HCT116 (cell line): ENCODE data around the gene TMEM91. TPM values are rescaled to one million over a fixed set of nuclear protein-coding genes. Genes with fewer than 3 reads are reported as not detected.

Experiments
- ATAC-seq: fragments of 200-7000 bp; cut with Tn5 transposase; 2 replicates; pipeline ENCODE4 v1.9.1; 2020; ENCODE audit warnings: mild to moderate bottlenecking, moderate library complexity
- BruUV-seq: library from RNA; stranded (reverse); fragments of 400-500 nt; replicated peaks from 2 replicates; lab custom pipeline; 2021; lab: Mats Ljungman, UMichigan
- CTCF ChIA-PET: fragments of 300-600 bp; sonication (Branson Sonifier 250); formaldehyde crosslinking; loops from one replicate; lab custom pipeline; 2021; ENCODE audit warnings: antibody characterized with exemption; lab: Charles Lee
- POLR2A ChIA-PET: fragments of 300-600, 350-600 bp; sonication (Branson Sonifier 250); formaldehyde crosslinking; loops from one replicate; lab custom pipeline; 2021; ENCODE audit warnings: antibody characterized with exemption; lab: Charles Lee
- RAD21 ChIA-PET, 2 experiments: fragments of 300-600 bp; sonication (Branson Sonifier 250); formaldehyde crosslinking; loops; one replicate each; lab custom pipeline; 2023; ENCODE audit warnings: low total read pairs in 2 of 2; ENCODE audit not compliant: uncharacterized antibody in 2 of 2, unreplicated experiment in 2 of 2, low non-redundant PET in 1 of 2; lab: Charles Lee
- DNase-seq: peaks from one replicate; pipeline ENCODE4 v3.0.0-alpha.2; 2010; ENCODE audit warnings: low read depth, low spot score
- H2AFZ ChIP-seq: fragments of 200-600 bp; shearing (Covaris generic), sonication (generic); 2 replicates; pipeline ENCODE4 v1.6.1; 2017; ENCODE audit warnings: low read depth, mixed run types, mixed read lengths, antibody characterized with exemption, low read length; ENCODE audit not compliant: poor library complexity, severe bottlenecking
- H3K27ac ChIP-seq: 2 replicates; pipeline ENCODE4 v1.5.1; 2012; ENCODE audit warnings: low read depth, low read length
- H3K27me3 ChIP-seq: fragments of 200-600 bp; sonication (generic); 2 replicates; pipeline ENCODE4 v1.6.1; 2016; ENCODE audit warnings: mixed run types, low read length, mixed read lengths; ENCODE audit not compliant: insufficient read depth
- H3K36me3 ChIP-seq, 2 experiments: fragments of 200-500 bp in 1 of 2; fragments of 200-600 bp in 1 of 2; sonication (Bioruptor generic) in 1 of 2; sonication (generic) in 1 of 2; 2 replicates each; pipeline versions ENCODE4 v1.5.1 to v1.6.1; 2014 to 2016; ENCODE audit warnings: low read length in 2 of 2, inconsistent platforms in 1 of 2, mixed read lengths in 1 of 2, mixed run types in 1 of 2; ENCODE audit not compliant: insufficient read depth in 2 of 2, control insufficient read depth in 1 of 2
- H3K4me1 ChIP-seq, 2 experiments: fragments of 200-600 bp in 1 of 2; sonication (generic) in 1 of 2; 2 replicates each; pipeline versions ENCODE4 v1.5.1 to v1.6.1; 2012 to 2017; ENCODE audit warnings: low read length in 2 of 2, inconsistent platforms in 1 of 2, mild to moderate bottlenecking in 1 of 2, mixed read lengths in 1 of 2, mixed run types in 1 of 2, moderate library complexity in 1 of 2; ENCODE audit not compliant: insufficient read depth in 2 of 2, control insufficient read depth in 1 of 2
- H3K4me2 ChIP-seq: fragments of 200-600 bp; sonication (generic); 2 replicates; pipeline ENCODE4 v1.6.1; 2017; ENCODE audit warnings: mixed run types, low read length, mixed read lengths
- H3K4me3 ChIP-seq, 2 experiments: fragments of 200-600 bp in 1 of 2; sonication (generic) in 1 of 2; replicated peaks in 1 of 2; 2 replicates each; pipeline ENCODE4 v1.5.1; 2011 to 2016; ENCODE audit warnings: low read length in 2 of 2, control low read depth in 1 of 2, low read depth in 1 of 2, mild to moderate bottlenecking in 1 of 2, mixed read lengths in 1 of 2, mixed run types in 1 of 2
- H3K79me2 ChIP-seq: fragments of 200-600 bp; sonication (generic); 2 replicates; pipeline ENCODE4 v1.6.1; 2017; ENCODE audit warnings: mild to moderate bottlenecking, mixed run types, low read length, moderate library complexity, mixed read lengths; ENCODE audit not compliant: insufficient read depth
- H3K9ac ChIP-seq: fragments of 200-600 bp; sonication (generic); 2 replicates; pipeline ENCODE4 v1.6.1; 2016; ENCODE audit warnings: low read length, mixed read lengths
- H3K9me2 ChIP-seq: fragments of 200-600 bp; sonication (generic), shearing (Covaris generic); 2 replicates; pipeline ENCODE4 v1.6.1; 2017; ENCODE audit warnings: mixed run types, mild to moderate bottlenecking, moderate library complexity; ENCODE audit not compliant: insufficient read depth
- H3K9me3 ChIP-seq, 2 experiments: fragments of 200-500 bp in 1 of 2; fragments of 200-600 bp in 1 of 2; sonication (Bioruptor generic) in 1 of 2; sonication (generic) in 1 of 2; 2 replicates each; pipeline ENCODE4 v1.6.1; 2014 to 2017; ENCODE audit warnings: low read length in 2 of 2, mixed read lengths in 2 of 2, inconsistent platforms in 1 of 2, low read depth in 1 of 2, mild to moderate bottlenecking in 1 of 2, mixed run types in 1 of 2, moderate library complexity in 1 of 2; ENCODE audit not compliant: control insufficient read depth in 1 of 2, insufficient read depth in 1 of 2
- H4K20me1 ChIP-seq: fragments of 200-600 bp; sonication (generic), shearing (Covaris generic); 2 replicates; pipeline ENCODE4 v1.6.1; 2017; ENCODE audit warnings: mixed run types, mild to moderate bottlenecking, moderate library complexity; ENCODE audit not compliant: insufficient read depth
- CBX3 ChIP-seq: IDR thresholded peaks from 2 replicates; pipeline ENCODE4 v1.6.1; 2012; ENCODE audit warnings: low read depth
- CEBPB ChIP-seq: IDR thresholded peaks from 2 replicates; pipeline ENCODE4 v1.6.1; 2012; ENCODE audit warnings: low read depth
- ELF1 ChIP-seq: IDR thresholded peaks from 2 replicates; pipeline ENCODE4 v1.6.1; 2012; ENCODE audit warnings: low read depth, borderline replicate concordance
- EZH2 ChIP-seq: fragments of 200-600 bp; sonication (generic); IDR thresholded peaks from 2 replicates; pipeline ENCODE4 v1.6.1; 2017; ENCODE audit warnings: antibody characterized with exemption, mixed run types
- EZH2phosphoT487 ChIP-seq: fragments of 200-600 bp; IDR thresholded peaks from 2 replicates; pipeline ENCODE4 v1.6.1; 2018; ENCODE audit warnings: antibody characterized with exemption, borderline replicate concordance
- JUND ChIP-seq: IDR thresholded peaks from 2 replicates; pipeline ENCODE4 v1.6.1; 2012
- POLR2A ChIP-seq: IDR thresholded peaks from 2 replicates; pipeline ENCODE4 v1.7.0; 2011; ENCODE audit warnings: borderline replicate concordance; ENCODE audit not compliant: insufficient read depth, insufficient read length; ENCODE audit errors: extremely low read depth
- RAD21 ChIP-seq: IDR thresholded peaks from 2 replicates; pipeline ENCODE4 v1.6.1; 2012; ENCODE audit warnings: low read depth, mild to moderate bottlenecking
- SIN3A ChIP-seq: IDR thresholded peaks from 2 replicates; pipeline ENCODE4 v1.6.1; 2012; ENCODE audit warnings: low read depth
- SRF ChIP-seq: IDR thresholded peaks from 2 replicates; pipeline ENCODE4 v1.6.1; 2012; ENCODE audit warnings: low read depth
- YY1 ChIP-seq: IDR thresholded peaks from 2 replicates; pipeline ENCODE4 v1.6.1; 2011; ENCODE audit warnings: low read length, low read depth, moderate library complexity, mild to moderate bottlenecking; ENCODE audit not compliant: insufficient replicate concordance; ENCODE audit errors: extremely low read depth
- intact Hi-C: fragments of 100-400 bp; cut with micrococcal nuclease; formaldehyde crosslinking; loops from 2 replicates; pipeline ENCODE4 v1.10.0; 2022
- total RNA-seq: library from RNA; stranded (reverse); gene quantifications from one replicate; pipeline ENCODE4 v1.2.1, GENCODE V29; 2021; ENCODE audit not compliant: unreplicated experiment
- TF ChIP-seq, protein P1 (sequence below): IDR thresholded peaks from 2 replicates; pipeline ENCODE4 v1.6.1; 2011; ENCODE audit warnings: mild to moderate bottlenecking, low read length, moderate library complexity; ENCODE audit not compliant: insufficient replicate concordance; ENCODE audit errors: extremely low read depth
- TF ChIP-seq, protein P2 (sequence below): IDR thresholded peaks from 2 replicates; pipeline ENCODE4 v1.6.1; 2012
- TF ChIP-seq, protein P3 (sequence below), 3 experiments: fragments of 200-600 bp in 1 of 3; sonication (generic) in 1 of 3; IDR thresholded peaks in 2 of 3; conservative IDR thresholded peaks in 1 of 3; 2 replicates each; pipeline ENCODE4 v1.5.1; 2012 to 2017; ENCODE audit warnings: low read depth in 2 of 3, low read length in 2 of 3, antibody characterized with exemption in 1 of 3, borderline replicate concordance in 1 of 3, control low read depth in 1 of 3, mild to moderate bottlenecking in 1 of 3, mixed read lengths in 1 of 3, mixed run types in 1 of 3, moderate library complexity in 1 of 3; ENCODE audit not compliant: insufficient read depth in 1 of 3

TMEM91 gene
- total RNA-seq, 1 experiment from 2014 or later, result 4.4 TPM

DNA sequence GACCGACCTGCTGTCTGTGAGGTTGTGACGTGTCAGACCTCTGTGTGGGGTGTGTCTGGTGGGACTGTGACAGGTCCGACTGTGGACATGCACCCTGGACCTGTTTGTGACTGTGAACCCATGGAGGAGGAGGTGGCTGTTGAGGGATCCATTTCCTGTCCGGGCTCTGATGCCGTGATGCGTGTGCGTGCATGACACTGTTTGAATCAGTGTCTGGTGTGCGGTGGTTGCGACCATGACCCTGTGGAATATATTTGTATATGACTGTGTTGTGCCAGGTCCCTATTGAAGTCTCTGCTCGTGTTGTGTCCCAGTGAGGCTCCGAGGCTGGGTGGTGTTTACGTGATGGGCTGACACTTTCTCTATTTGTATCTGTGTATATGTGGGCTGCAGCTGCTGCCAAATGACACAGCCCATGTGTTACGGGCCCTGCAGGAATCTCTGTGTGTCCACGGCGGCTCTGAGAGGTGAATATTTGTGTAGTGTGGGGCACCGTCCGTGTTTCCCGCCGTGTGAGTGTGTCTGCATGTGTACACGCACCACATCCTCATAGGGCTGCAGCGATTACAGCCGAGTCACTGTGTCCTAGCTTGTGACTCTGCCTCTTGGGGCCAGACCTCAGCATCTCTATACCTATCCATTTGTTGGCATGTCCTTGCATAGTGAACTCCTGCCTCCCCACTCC is 48.0 kb upstream of the TMEM91 start:
- H2AFZ ChIP-seq, result no peak overlapping the region
- H3K9ac ChIP-seq, result no peak overlapping the region
- no TSS peak for BruUV-seq
- H3K27ac ChIP-seq, result peak overlapping the region; percentile 42
- no peak for DNase-seq
- H3K4me1 ChIP-seq, result peaks cover 8 to 27% of the 10 kb centered on the region in 2 experiments; a peak in 3 of 4 replicates
- CTCF ChIA-PET, result no interaction called here
- H3K27me3 ChIP-seq, result no peaks in the 10 kb centered on the region
- H3K9me3 ChIP-seq, result no peaks in the 10 kb centered on the region
- H3K4me2 ChIP-seq, result no peak overlapping the region; the same call in 1 of the 2 replicates
- ATAC-seq, result no peak
- peaks cover 0 to 6% of the 10 kb centered on the region in 2 experiments; a peak in 1 of 4 replicates for H3K36me3 ChIP-seq
- no peaks in the 10 kb centered on the region for H4K20me1 ChIP-seq
- intact Hi-C loops, result no loop called here
- no peak overlapping the region for H3K4me3 ChIP-seq
- TF ChIP-seq ELF1, result no peak
- no peaks in the 10 kb centered on the region for H3K9me2 ChIP-seq
- RAD21 ChIA-PET, result interaction anchor here in 1 of 2 experiments (0.8 kb wide), 1 partner anchor 10 kb away, joined by 3 read pairs; no protein-coding TSS in a partner anchor
- POLR2A ChIA-PET, result no interaction called here
- H3K79me2 ChIP-seq, result no peaks in the 10 kb centered on the region

DNA sequence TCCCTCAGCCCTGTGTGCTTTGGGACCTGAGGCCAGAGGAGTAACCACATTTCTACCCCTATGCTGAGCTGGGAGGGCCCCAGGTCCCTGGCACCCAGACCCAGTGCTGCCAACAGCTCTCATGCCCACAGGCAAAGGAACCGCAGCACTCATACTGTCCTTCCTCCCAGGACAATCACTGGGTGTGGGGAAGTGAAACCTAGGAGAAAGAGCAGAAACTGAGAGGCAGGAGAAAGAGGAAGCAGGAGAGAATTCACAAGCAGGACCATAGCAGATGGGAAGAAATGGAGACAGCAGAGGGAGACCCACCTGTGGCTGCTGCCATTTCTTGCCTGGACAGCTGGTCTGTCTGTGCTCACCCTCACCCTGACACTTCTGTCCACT is 47.5 kb upstream of the TMEM91 start:
- Histone ChIP-seq H2AFZ (no peak overlapping the region), H3K27ac (peak overlapping the region; percentile 17), H3K4me1 (peaks cover 8 to 24% of the 10 kb centered on the region in 2 experiments; a peak in 3 of 4 replicates), H3K9me2 (no peaks in the 10 kb centered on the region), H3K4me3 (no peak overlapping the region), H3K79me2 (no peaks in the 10 kb centered on the region), H3K9me3 (no peaks in the 10 kb centered on the region), H3K36me3 (peaks cover 0 to 6% of the 10 kb centered on the region in 2 experiments; a peak in 1 of 4 replicates), H4K20me1 (no peaks in the 10 kb centered on the region), H3K27me3 (no peaks in the 10 kb centered on the region), H3K9ac (no peak overlapping the region), H3K4me2 (no peak overlapping the region)
- intact Hi-C loops, result no loop called here
- ChIA-PET RAD21 (interaction anchor here in 1 of 2 experiments (0.8 kb wide), 1 partner anchor 10 kb away, joined by 3 read pairs; no protein-coding TSS in a partner anchor), CTCF (no interaction called here), POLR2A (no interaction called here)
- ATAC-seq (no peak), DNase-seq (no peak)
- BruUV-seq, result no TSS peak
- TF ChIP-seq SIN3A (no peak), CEBPB (no peak), YY1 (no peak), ELF1 (no peak), RAD21 (no peak), SRF (no peak), CBX3 (no peak), JUND (no peak), EZH2 (no peak), POLR2A (no peak), EZH2phosphoT487 (no peak)
- TF ChIP-seq, protein P1, sequence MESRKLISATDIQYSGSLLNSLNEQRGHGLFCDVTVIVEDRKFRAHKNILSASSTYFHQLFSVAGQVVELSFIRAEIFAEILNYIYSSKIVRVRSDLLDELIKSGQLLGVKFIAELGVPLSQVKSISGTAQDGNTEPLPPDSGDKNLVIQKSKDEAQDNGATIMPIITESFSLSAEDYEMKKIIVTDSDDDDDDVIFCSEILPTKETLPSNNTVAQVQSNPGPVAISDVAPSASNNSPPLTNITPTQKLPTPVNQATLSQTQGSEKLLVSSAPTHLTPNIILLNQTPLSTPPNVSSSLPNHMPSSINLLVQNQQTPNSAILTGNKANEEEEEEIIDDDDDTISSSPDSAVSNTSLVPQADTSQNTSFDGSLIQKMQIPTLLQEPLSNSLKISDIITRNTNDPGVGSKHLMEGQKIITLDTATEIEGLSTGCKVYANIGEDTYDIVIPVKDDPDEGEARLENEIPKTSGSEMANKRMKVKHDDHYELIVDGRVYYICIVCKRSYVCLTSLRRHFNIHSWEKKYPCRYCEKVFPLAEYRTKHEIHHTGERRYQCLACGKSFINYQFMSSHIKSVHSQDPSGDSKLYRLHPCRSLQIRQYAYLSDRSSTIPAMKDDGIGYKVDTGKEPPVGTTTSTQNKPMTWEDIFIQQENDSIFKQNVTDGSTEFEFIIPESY, result no peak
- TF ChIP-seq, protein P2, sequence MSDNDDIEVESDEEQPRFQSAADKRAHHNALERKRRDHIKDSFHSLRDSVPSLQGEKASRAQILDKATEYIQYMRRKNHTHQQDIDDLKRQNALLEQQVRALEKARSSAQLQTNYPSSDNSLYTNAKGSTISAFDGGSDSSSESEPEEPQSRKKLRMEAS, result no peak
- TF ChIP-seq, protein P3, sequence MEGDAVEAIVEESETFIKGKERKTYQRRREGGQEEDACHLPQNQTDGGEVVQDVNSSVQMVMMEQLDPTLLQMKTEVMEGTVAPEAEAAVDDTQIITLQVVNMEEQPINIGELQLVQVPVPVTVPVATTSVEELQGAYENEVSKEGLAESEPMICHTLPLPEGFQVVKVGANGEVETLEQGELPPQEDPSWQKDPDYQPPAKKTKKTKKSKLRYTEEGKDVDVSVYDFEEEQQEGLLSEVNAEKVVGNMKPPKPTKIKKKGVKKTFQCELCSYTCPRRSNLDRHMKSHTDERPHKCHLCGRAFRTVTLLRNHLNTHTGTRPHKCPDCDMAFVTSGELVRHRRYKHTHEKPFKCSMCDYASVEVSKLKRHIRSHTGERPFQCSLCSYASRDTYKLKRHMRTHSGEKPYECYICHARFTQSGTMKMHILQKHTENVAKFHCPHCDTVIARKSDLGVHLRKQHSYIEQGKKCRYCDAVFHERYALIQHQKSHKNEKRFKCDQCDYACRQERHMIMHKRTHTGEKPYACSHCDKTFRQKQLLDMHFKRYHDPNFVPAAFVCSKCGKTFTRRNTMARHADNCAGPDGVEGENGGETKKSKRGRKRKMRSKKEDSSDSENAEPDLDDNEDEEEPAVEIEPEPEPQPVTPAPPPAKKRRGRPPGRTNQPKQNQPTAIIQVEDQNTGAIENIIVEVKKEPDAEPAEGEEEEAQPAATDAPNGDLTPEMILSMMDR (IDR thresholded peaks at IDR 0.05 in 2 of 3, conservative IDR thresholded peaks at IDR 0.05 in 1 of 3; ENCODE audit: borderline replicate concordance in 1 of 3, insufficient read depth in 1 of 3, low read depth in 2 of 3, low read length in 2 of 3), result no peak
